Thyroid gland (tissue), 4 donors: ENCODE data around the gene RANBP9. TPM values are rescaled to one million over a fixed set of nuclear protein-coding genes. Genes with fewer than 3 reads are reported as not detected.

ENCODE experiments used
- DNase-seq, 2 donors: peaks; one replicate each; pipeline ENCODE4 v3.0.0-alpha.2; 2019
- H3K27ac ChIP-seq, 3 donors: fragments of 200-600 bp; sonication (generic); 1 replicate in 2 of 3; 2 replicates in 1 of 3; pipeline ENCODE4 v1.5.1; 2016 to 2019; ENCODE audit warnings: mild to moderate bottlenecking in 1 of 3, moderate library complexity in 1 of 3
- H3K27me3 ChIP-seq: fragments of 200-600 bp; sonication (generic); one replicate; pipeline ENCODE4 v1.5.1; 2019
- H3K36me3 ChIP-seq, 2 donors: fragments of 200-600 bp; sonication (generic); one replicate each; pipeline ENCODE4 v1.5.1; 2016 to 2019
- H3K4me1 ChIP-seq, 2 donors: fragments of 200-600 bp; sonication (generic); one replicate each; pipeline ENCODE4 v1.5.1; 2017 to 2019
- H3K4me3 ChIP-seq, 3 donors: fragments of 200-600 bp; sonication (generic); replicated peaks in 1 of 3; 1 replicate in 2 of 3; 2 replicates in 1 of 3; pipeline ENCODE4 v1.5.1; 2016; ENCODE audit warnings: mild to moderate bottlenecking in 1 of 3
- H3K9me3 ChIP-seq: fragments of 200-600 bp; sonication (generic); one replicate; pipeline ENCODE4 v1.5.1; 2017
- POLR2A ChIP-seq, 2 donors: fragments of 450-650 bp; IDR thresholded peaks; one replicate each; pipeline ENCODE4 v1.6.1; 2017; ENCODE audit warnings: antibody characterized with exemption in 2 of 2, mild to moderate bottlenecking in 2 of 2, moderate library complexity in 1 of 2
- WGBS, 2 donors: methylation state at CpG; one replicate each; pipeline ENCODE4 v1.1.5; 2017; 5-methylcytosine and 5-hydroxymethylcytosine counted together
- intact Hi-C: fragments of 100-400 bp; cut with DNase I; formaldehyde crosslinking; loops from one replicate; pipeline ENCODE4 v1.15.1; 2023
- total RNA-seq, 4 donors: library from RNA; depleted of rRNA; stranded (reverse); fragments of >200 nt; gene quantifications; one replicate each; pipeline ENCODE4 v1.2.3, GENCODE V29; 2016
- TF ChIP-seq, protein P1 (sequence below), 6 experiments: fragments of 200-600 bp in 3 of 6; fragments of 450-650 bp in 3 of 6; sonication (generic) in 3 of 6; IDR thresholded peaks; one replicate each; pipeline ENCODE4 v1.5.1; 2016 to 2019; ENCODE audit warnings: antibody characterized with exemption in 6 of 6, mild to moderate bottlenecking in 2 of 6, inconsistent platforms in 1 of 6, moderate library complexity in 1 of 6

The RANBP9 gene
- total RNA-seq, 4 donors from 2014 or later, result 26.8 to 42.6 (median 32.4) TPM

DNA sequence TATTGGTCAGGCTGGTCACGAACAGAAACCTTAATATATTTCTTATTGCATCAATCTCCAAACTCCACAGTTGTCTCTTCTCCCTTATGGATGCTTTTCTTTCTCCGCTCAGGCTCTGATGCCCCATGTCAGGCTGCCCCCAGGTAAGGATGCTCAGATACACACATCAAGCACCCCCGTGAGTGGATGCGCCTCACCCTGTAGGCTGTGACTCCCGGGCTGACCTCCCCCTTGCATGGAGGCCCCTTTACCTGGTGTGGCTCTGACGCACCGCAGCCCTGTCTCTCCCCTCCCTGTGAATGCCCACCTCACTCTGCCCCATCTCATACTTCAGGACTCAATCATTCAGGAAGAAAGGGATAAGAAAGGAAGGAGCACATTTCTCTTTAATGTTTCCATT is 19.1 kb upstream of the RANBP9 start:
- Histone ChIP-seq H3K4me1 (peaks cover 0 to 6% of the 10 kb centered on the region in 2 donors), H3K36me3 (no peaks in the 10 kb centered on the region), H3K9me3 (no peaks in the 10 kb centered on the region), H3K27me3 (no peaks in the 10 kb centered on the region), H3K27ac (no peak overlapping the region), H3K4me3 (no peak overlapping the region)
- no peak for TF ChIP-seq POLR2A (IDR thresholded peaks at IDR 0.05)
- TF ChIP-seq, protein P1, sequence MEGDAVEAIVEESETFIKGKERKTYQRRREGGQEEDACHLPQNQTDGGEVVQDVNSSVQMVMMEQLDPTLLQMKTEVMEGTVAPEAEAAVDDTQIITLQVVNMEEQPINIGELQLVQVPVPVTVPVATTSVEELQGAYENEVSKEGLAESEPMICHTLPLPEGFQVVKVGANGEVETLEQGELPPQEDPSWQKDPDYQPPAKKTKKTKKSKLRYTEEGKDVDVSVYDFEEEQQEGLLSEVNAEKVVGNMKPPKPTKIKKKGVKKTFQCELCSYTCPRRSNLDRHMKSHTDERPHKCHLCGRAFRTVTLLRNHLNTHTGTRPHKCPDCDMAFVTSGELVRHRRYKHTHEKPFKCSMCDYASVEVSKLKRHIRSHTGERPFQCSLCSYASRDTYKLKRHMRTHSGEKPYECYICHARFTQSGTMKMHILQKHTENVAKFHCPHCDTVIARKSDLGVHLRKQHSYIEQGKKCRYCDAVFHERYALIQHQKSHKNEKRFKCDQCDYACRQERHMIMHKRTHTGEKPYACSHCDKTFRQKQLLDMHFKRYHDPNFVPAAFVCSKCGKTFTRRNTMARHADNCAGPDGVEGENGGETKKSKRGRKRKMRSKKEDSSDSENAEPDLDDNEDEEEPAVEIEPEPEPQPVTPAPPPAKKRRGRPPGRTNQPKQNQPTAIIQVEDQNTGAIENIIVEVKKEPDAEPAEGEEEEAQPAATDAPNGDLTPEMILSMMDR (IDR thresholded peaks at IDR 0.05), result no peak
- WGBS, 2 donors, result 78 to 84% methylated on average over 7 of the region's 7 CpGs
- intact Hi-C loops, result no loop called here
- no peak for DNase-seq

DNA sequence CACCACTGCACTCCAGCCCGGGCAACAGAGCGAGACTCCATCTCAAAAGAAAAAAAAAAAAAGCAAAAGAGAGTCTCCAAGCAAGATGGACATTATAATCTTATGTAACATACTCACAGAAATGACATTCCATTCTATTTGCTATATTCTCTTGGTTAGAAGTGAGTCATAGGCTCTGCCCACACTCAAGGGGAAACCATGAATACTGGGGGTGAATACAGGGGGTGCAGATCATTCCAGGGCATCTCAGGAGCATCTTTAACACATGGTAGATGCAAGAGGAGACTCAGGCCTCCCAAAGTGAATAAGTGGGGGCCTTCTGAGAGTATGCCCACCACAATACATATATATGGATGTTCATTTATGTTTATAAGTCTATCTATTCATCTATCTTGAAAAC is 18.3 kb upstream of the RANBP9 start:
- Histone ChIP-seq H3K4me3 (no peak overlapping the region), H3K9me3 (no peaks in the 10 kb centered on the region), H3K36me3 (no peaks in the 10 kb centered on the region), H3K27me3 (no peaks in the 10 kb centered on the region), H3K27ac (no peak overlapping the region), H3K4me1 (peaks cover 0 to 11% of the 10 kb centered on the region in 2 donors)
- intact Hi-C loops, result no loop called here
- no peak for DNase-seq
- 89 to 93% methylated on average over 2 of the region's 2 CpGs for WGBS, 2 donors
- no peak for TF ChIP-seq POLR2A (IDR thresholded peaks at IDR 0.05)
- TF ChIP-seq, protein P1 (IDR thresholded peaks at IDR 0.05), result no peak

DNA sequence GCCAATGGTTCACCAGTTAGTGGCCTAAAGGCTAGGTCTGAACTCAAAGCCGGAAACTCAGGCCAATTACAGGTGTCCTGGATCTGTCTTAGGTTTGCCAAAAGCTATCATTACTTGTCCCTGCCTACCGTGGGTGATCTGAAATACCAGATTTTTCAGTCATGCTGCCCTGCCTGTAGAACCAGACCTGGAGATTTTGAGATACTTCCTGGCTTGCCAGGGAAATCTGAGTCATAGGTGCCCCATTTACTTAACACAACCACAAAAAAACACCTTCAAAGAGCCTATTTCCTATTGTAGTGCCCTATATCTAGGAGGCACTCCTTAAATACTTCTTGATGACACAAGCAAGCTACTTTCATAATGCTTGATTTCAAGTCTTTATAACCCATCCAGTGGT is 13.9 kb upstream of the RANBP9 start:
- Histone ChIP-seq H3K4me1 (peaks cover 0 to 4% of the 10 kb centered on the region in 2 donors), H3K27me3 (no peaks in the 10 kb centered on the region), H3K4me3 (no peak overlapping the region), H3K9me3 (no peaks in the 10 kb centered on the region), H3K27ac (no peak overlapping the region), H3K36me3 (no peaks in the 10 kb centered on the region)
- DNase-seq, result no peak
- 58 to 80% methylated on average over 2 of the region's 2 CpGs for WGBS, 2 donors
- intact Hi-C loops, result no loop called here
- no peak for TF ChIP-seq POLR2A (IDR thresholded peaks at IDR 0.05)
- TF ChIP-seq, protein P1 (IDR thresholded peaks at IDR 0.05), result no peak

DNA sequence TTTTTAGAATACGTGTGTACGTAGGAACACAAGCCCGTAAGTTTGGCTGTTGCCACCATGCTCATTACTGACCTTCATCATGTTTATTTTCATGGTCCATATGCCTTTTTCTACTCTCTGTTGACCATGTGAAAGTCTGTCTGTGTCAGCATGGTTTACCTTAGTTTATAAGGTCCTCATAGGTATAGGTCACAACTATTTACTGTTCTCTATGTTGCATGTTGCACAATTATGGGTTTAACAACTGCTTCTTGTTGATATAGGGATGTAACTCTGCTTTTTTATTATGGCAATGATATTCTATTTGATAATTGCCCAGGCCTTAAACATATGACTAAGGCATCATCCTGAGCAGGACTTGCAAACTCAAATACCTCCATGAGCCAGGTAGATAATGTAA is 13.4 kb upstream of the RANBP9 start:
- Histone ChIP-seq H3K27me3 (no peaks in the 10 kb centered on the region), H3K4me3 (no peak overlapping the region), H3K9me3 (no peaks in the 10 kb centered on the region), H3K27ac (no peak overlapping the region), H3K36me3 (no peaks in the 10 kb centered on the region), H3K4me1 (peaks cover 0 to 4% of the 10 kb centered on the region in 2 donors)
- TF ChIP-seq POLR2A (IDR thresholded peaks at IDR 0.05), result no peak
- 95 to 97% methylated on average over 3 of the region's 3 CpGs for WGBS, 2 donors
- DNase-seq, result no peak
- intact Hi-C loops, result no loop called here

DNA sequence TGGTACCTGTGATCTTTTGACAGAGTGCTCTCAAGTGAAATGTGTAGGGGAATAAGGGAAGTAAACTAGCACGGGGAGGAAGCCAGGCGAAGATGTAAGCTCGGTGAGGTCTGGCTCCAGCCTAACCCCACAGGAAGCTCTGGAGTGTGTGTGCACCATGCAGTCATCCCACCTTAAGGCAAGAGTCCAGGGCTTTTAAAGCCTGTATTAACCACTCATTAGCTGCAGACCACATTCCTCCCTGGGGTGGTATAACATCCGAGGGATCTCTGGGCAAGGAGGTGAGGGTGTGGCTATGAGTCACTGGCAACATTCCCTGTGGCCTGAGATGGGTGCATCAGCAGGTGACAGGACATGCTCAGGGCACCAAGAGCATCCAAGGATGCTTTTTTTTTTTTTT is 12.5 kb upstream of the RANBP9 start:
- WGBS, 2 donors, result 70 to 75% methylated on average over 3 to 4 of the region's 4 CpGs
- intact Hi-C loops, result no loop called here

More for the DNA sequence above, 12.5 kb upstream of the RANBP9 start:
- no peak for DNase-seq
- Histone ChIP-seq H3K4me1 (peaks cover 0 to 4% of the 10 kb centered on the region in 2 donors), H3K27me3 (no peaks in the 10 kb centered on the region), H3K9me3 (no peaks in the 10 kb centered on the region), H3K4me3 (no peak overlapping the region), H3K27ac (no peak overlapping the region), H3K36me3 (no peaks in the 10 kb centered on the region)
- TF ChIP-seq, protein P1 (IDR thresholded peaks at IDR 0.05), result no peak
- no peak for TF ChIP-seq POLR2A (IDR thresholded peaks at IDR 0.05)
